ENCODE measurements around the gene LCN15.
"Not testable (repeated sequence)": the region's sequence is repeated elsewhere in the genome, so short reads cannot be mapped to it uniquely, and the experiment has no call there.

LCN15 gene

GRCh38 chr9:136794281-136794999 lies 30.1 kb upstream of the LCN15 start:
- no peak for DNase-seq

DNA sequence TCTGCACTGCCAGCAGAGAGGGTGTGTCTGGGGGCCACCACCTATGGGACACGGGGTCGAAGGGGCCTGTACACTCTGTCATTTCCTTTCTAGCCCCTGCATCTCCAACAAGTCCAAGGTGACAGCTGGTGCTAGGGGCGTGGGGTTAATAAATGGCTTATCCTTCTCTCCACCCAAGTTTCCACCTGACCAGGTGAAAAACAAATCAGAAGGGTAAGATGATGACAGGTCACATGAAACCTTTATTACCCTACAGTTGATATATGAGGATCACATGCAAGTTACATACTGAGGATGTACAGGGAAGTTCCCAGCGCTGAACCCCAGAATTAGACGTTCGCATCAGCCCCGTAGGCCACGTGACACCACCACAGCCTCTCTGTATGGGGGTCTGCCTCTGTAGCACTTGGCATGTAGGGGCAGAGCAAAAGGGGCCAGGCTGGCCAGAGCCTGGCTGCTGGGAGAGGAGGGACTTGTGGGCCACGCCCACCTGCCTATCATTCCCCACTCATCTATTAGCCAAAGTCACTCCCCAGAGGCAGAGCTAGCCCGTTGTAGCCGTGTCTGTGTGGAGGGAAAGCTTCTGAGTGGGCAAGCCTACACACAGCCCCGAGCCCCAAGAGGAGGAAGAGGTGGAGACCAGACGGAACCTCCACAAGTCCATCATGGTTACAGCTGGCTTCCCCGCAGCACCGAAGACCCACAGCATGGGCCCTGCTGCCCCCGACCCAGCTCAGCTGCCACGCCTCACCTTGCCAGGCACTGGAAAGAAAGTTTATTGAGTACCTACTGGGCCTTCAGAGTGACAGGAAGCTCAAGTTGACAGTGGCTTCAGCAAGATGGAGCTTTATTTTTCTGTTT lies 29.0 kb upstream of the LCN15 start:
- DNase-seq, result no peak

DNA sequence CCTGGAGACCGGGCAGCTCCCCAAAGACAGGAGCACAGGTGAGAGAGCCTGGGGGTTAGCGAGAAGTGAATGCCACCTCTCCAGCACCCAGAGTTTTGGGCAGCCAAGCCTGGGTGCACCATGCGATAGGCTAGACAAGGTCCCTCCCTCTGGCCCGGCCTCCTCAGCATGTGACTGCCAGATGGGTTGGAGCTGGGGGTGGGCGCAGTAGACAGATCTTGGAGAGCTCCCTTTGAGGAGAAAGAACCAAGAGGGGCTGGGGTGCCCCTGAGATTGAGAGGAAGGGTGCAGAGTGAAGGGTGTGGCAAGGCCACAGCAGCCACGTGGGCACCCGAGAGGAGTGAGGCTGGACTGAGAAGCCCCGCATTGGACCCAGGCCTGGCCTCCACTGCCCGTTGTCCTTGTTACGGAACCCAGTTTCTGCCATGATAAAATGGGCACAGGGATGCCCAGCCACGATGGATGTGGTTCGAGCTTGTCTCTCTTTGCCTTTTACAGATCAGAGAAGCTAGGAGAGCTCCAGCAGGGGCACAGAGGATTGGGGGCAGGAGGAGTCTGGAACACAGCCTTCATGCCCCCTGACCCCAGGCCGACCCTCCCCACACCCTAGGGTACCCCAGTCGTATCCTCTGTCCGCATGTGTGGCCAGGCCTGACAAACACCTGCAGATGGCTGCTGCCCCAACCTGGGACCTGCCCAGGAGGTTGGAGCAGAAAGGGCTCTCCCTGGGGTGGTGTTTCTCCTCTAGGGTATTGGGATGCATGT lies 28.2 kb upstream of the LCN15 start:
- no peak for DNase-seq

DNA sequence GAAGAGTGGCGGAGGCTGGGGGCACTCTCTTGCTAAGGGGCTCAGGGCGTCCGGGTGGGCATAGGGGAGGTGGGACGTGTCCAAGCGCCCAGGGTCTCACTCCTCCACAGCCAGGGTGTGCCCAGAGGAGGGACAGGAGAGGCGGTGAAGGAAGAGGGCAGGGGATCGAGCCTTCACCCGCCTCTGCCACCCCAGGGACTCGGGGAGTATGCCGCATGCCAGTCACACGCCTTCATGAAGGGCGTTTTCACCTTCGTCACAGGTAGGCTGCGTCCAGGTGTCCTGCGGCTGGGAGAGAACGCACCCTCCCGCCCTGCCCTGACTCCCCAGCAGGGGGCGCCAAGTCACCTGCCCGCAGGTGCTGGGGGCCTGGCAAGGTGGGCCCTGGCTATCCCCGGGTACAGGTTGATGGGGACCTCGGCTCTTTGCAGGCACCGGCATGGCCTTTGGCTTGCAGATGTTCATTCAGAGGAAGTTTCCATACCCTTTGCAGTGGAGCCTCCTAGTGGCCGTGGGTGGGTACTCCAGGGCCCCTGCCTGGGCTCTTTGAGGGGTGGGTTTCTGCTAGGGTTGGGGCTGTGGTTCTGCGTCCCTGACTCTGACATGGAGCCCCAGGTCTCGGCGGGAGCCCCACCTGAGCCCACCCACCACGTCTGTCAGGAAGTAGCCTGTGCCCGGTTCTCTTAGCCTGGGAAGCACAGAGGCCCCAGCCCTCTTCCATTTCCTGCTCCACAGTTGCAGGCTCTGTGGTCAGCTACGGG lies 27.4 kb upstream of the LCN15 start:
- DNase-seq, result no peak

DNA sequence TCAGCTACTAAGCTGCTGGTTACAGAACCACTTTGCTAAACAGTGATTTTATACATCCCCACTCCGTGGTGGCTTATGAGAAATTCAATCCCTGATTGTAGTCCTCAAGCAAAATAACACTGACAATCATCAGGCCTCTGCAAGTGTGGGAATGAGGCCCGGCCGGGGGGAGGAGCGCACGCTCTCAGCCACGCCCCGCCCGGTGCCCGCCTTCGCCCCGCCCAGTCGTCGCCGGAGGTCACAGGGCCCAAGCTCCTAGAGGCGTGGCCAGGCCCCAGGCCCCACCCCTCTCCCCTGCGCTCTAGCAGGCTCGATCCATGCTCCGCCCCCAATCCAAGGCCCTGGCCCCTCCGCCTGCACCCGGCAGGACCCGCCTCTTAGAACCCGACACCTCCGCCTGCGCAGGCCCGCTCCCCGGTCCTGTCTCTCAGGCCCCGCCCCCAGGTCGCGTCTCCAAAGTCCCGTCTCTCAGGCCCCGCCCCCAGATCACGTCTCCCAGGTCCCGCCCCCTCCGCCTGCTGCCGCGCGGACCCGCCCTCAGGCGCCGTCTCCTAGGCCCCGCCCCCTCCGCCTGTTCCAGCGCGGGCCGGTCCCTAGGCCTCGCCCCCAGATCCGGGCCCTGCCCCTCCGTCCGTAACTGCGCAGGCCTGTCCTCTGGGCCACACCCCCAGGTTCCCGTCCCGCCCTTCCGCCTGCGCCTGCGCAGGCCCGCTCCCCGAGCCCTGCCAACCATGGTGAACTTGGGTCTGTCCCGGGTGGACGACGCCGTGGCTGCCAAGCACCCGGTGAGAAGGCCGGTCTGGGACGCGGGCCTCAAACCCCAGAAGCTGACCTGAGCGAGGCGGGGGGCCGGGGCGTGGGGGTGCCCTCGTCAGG lies 26.6 kb upstream of the LCN15 start, which contains the start of gene TMEM141:
Gene TMEM141 (plus strand): TSS at position 705 of the 876 bp plus-strand sequence. CDS start 27 bp downstream, at position 732.
- peak; percentile 89 for DNase-seq

GRCh38 chr9:136789523-136789937 lies 25.2 kb upstream of the LCN15 start:
- DNase-seq, result no peak

GRCh38 chr9:136788644-136789522 lies 24.6 kb upstream of the LCN15 start:
- DNase-seq, result not testable (repeated sequence)

DNA sequence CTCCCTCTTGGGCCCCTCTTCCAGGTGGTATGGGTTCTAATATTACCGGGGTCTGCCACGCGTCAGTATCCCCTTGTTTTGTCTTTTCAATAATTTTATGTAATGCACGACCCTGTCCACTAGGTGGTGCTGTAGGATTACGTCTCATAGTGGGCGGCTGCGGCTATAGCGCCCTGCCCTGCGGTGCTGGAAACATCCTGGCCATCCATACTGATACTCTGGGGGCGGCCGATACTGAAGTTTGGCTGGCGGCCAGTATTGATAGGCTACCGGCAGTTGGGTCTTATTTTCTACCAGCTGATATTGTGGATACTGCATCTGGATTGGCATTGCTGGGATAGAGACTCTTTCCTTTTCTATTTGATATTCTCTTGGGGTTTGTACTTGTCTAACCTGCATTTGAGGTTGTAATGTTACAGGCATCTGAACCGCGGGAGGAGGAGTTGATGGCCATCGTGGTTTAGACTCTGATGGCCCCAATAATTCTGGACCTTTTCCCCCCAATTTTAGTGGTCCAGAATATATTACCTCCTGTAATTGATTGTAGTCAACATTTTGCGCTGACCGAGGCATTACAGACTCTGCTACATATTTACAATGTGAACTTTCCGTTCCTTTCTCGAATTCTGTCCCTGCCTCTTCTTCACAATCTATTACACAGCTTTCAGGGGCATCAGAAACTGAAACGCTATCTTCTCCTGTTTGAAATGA lies 23.5 kb upstream of the LCN15 start:
- DNase-seq, result no peak

- DNase-seq, result not testable (repeated sequence)
Measured at GRCh38 chr9:136786983-136787382, 22.7 kb upstream of the LCN15 start.

GRCh38 chr9:136786451-136786850 lies 22.1 kb upstream of the LCN15 start:
- DNase-seq, result no peak

DNA sequence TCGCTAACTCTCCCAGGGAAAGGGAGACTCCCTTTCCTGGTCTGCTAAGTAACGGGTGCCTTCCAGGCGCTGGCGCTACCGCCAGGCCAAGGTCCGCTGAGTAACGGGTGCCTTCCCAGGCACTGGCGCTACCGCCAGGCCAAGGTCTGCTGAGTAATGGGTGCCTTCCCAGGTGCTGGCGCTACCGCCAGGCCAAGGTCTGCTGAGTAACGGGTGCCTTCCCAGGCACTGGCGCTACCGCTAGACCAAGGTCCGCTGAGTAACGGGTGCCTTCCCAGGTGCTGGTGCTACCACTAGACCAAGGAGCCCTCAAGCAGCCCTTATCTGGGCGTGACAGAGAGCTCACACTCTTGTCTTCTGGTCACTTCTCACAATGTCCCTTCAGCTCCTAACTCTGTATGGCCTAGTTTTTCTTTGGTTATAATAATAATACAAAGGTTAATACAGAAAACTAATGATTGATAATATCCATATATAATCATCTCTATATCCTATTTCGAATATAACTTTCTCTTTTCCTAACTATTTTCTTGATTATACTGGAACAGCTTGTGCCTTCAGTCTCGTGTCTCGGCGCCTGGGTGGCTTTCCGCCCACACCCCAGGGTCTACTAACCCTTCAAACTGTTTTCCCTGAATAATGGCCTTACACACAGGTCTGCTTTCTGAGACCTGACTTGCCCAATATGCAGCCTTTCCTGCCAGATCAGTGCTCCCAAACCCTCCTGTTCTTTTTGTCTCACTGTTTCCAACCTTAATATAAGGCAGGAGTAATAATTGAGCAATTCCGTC lies 21.4 kb upstream of the LCN15 start:
- not testable (repeated sequence) for DNase-seq

GRCh38 chr9:136784997-136785361 lies 20.7 kb upstream of the LCN15 start:
- no peak for DNase-seq

DNA sequence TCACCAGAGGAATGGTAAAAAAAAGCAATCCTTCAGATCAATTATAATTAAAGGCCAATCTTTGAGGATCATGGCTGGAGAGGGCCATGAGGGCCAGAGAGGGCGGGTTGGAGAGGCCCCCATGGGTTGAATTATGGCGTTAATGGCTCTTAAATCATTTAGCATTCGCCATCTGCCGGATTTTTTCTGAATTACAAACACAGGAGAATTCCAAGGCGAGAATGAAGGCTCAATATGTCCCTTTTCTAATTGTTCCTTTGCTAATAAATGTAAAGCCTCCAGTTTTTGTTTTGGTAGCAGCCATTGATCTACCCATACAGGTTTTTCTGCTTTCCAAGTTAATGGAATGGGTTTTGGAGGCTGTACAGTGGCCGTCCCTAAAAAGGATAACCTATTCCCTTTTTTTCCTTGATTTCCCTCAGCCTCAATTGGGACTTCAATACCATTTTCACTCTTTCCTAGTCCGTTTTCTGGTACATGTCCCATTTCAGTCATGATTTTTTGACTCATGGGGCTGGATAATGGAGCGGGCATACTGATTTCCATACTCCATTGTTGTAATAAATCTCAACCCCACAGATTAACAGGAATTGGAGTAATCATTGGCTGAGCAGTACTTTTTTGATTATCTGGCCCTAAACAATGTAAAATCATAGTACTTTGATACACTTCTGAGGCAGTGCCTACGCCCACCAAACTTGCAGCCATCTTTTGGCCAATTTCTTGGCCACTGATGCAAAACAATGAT lies 20.1 kb upstream of the LCN15 start:
- DNase-seq, result no peak

DNA sequence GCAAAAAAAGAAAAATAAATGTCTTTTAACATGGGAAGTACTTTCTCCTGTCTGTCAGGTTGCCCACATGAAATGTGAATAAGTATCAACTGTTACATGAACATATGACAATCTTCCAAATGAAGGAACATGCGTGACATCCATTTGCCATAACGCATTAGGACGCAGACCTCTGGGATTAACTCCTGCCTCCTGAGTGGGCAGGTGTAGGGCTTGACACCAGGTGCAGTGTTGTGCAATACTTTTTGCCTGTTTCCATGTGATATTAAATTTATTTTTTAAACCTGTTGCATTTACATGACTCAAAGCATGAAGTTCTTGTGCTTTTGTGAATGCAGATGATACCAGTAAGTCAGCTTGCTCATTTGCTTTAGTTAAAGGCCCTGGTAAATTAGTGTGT lies 18.1 kb upstream of the LCN15 start:
- DNase-seq, result no peak

DNA sequence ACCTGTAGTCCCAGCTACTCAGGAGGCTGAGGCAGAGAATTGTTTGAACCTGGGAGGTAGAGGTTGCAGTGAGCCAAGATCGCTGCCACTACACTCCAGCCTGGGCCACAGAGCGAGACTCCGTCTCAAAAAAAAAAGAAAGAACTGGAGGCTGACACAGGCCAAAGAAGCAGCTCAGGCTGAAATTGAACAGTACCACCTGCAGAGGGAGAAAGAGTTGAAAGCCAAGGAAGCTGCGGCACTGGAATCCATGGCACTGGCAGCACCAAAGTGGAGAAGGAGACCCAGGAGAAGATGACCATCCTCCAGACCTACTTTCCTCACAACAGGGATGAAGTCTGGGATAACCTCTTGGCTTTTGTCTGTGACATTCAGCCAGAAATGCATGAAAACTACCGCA lies 15.5 kb upstream of the LCN15 start:
- no peak for DNase-seq

GRCh38 chr9:136777359-136777758 lies 13.0 kb upstream of the LCN15 start:
- DNase-seq, result no peak

DNA sequence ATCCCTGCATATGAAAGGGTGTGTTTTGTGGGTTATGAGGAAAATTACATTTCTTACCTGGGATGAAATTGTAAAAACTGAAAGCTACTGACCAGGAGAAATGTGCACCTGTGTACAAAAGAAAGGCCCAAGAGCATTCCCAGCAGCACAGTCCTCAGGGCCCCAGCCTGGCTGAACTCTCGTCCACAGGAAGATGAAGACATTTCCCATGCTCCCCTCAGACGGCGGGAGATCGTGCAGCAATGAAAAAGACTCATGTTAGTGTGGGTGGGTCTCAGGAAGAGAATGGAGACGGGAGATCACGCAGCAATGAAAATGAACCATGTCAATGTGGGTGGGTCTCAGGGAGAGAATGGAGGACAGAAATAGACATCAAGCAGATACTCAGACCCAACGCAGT lies 12.6 kb upstream of the LCN15 start:
- DNase-seq, result no peak

GRCh38 chr9:136775191-136775590 lies 10.9 kb upstream of the LCN15 start:
- no peak for DNase-seq

All from SIG-M5 (cell line).